GM18870 (cell line): ENCODE measurements around the gene CEP41.

ENCODE experiments used
- ATAC-seq: cut with Tn5 transposase; IDR thresholded peaks from one replicate; pipeline ENCODE4 v1.9.1; 2021; ENCODE audit warnings: moderate library complexity; ENCODE audit not compliant: unreplicated experiment

The CEP41 gene

GRCh38 chr7:130372402-130373165 lies 68.2 kb downstream of the CEP41 start:
- no peak for ATAC-seq

GRCh38 chr7:130371046-130371445 lies 69.8 kb downstream of the CEP41 start:
- no peak for ATAC-seq

GRCh38 chr7:130369831-130370550 lies 70.8 kb downstream of the CEP41 start:
- ATAC-seq: no peak

- ATAC-seq: no peak
These were observed 71.6 kb downstream of the CEP41 start for GRCh38 chr7:130369110-130369711.

GRCh38 chr7:130367836-130368746 lies 72.7 kb downstream of the CEP41 start:
- no peak for ATAC-seq

GRCh38 chr7:130367088-130367755 lies 73.6 kb downstream of the CEP41 start:
- no peak for ATAC-seq

GRCh38 chr7:130366564-130366963 lies 74.3 kb downstream of the CEP41 start:
- ATAC-seq: no peak

- ATAC-seq: peak; percentile 50
These were observed 75.0 kb downstream of the CEP41 start for GRCh38 chr7:130365511-130366441.

GRCh38 chr7:130365088-130365487 lies 75.7 kb downstream of the CEP41 start:
- no peak for ATAC-seq

- ATAC-seq: no peak
These were observed 76.4 kb downstream of the CEP41 start for GRCh38 chr7:130364451-130364850.

GRCh38 chr7:130363026-130363847 lies 77.6 kb downstream of the CEP41 start:
- peak; percentile 64 for ATAC-seq

GRCh38 chr7:130362251-130362816 lies 78.5 kb downstream of the CEP41 start:
- ATAC-seq: no peak

- no peak for ATAC-seq
These were observed 79.1 kb downstream of the CEP41 start for GRCh38 chr7:130361681-130362080.

- no peak for ATAC-seq
These were observed 80.3 kb downstream of the CEP41 start for GRCh38 chr7:130360518-130360917.

GRCh38 chr7:130359276-130359857 lies 81.4 kb downstream of the CEP41 start:
- no peak for ATAC-seq

GRCh38 chr7:130358471-130358870 lies 82.3 kb downstream of the CEP41 start:
- ATAC-seq: no peak

- no peak for ATAC-seq
These were observed 83.8 kb downstream of the CEP41 start for GRCh38 chr7:130356876-130357611.
